Measurements from ENCODE around the gene GPR173.

The GPR173 gene

DNA sequence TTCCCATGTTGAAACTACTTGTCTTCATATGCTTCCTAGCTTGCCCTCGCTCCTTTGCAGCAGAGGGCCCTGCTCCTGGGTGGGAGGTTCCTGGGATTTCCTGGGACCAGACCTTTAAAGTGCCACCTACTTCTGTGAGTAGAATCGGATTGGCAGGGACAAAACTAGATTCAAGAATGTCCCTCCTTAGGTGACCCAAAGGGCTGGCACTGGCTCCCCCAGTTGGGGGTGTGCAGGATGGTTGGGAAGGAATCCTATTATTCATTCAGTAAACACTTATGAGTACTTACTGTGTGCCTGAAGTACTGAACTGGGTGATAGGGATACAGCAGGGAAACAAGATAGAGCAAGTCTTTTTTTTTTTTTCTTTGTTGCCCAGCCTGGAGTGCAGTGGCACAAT lies 42.8 kb downstream of the GPR173 start:
- no peak for DNase-seq

DNA sequence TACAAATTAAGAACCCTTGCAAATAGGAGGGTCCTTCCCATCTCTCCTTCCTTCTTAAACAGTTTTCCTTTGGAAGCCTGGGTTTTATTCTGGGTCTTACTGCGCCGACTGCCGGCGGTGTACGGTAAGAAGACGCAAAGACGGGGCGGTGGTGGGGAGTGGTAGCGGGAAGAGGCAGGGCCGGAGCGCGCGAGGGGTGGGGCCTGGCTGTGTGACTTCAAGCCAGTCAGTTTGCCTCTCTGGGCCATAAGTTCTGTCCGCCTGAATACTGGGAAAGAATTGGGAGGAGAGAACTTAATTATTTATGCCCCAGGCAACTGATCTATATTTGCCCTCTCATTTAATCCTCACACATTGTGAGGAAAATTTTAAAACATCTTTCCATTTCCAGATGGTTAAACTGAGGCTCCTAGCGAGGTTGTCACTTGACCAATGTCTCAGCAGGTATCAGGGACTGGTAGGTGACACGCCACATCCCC lies 44.6 kb downstream of the GPR173 start:
- peak; percentile 18 for DNase-seq

DNA sequence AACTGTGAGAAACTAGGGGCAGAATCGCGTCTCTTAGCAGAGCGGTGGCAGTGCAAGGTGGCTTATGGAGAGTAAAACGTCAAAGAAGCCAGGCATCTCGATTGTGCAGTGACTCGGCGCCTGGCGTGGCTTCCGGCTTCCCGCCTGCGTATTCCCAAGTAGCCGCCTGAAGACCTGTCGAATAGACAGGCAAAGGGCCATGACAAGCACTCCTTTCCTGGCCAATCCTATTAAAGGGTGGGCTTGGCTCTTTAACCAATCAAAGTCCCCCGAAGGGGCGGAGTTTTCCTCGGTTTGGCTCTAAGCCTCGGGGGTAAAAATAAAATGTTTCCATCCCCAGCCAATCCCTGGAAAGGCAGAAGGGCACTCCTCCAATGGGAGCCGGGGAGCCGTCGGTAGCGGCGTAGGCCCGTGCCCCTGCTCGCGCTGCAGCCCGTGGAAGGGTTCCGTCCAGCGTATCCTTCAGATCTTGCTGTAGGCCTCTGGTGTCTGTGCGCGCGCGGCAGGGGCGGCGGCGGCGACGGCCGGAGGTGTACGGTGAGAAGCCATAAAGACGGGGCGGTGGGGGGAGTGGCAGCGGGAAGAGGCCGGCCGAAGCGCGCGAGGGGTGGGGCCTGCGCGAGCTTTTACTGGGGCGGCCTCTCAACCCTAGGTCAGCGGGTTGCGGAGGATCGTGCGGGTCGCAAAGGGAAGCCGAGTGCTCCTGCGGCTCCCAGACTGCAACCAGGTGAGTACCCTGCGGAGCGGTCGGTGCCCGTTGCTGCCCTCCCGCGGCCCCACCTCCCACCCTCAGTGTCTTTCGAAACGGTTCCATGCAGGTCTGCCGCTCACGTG lies 45.4 kb downstream of the GPR173 start, which contains the start of gene KANTR:
TSS of gene KANTR (plus strand) at position 395 of the 834 bp plus-strand sequence. CDS start 30,131 bp downstream, outside the sequence.
- peak; percentile 79 for DNase-seq

DNA sequence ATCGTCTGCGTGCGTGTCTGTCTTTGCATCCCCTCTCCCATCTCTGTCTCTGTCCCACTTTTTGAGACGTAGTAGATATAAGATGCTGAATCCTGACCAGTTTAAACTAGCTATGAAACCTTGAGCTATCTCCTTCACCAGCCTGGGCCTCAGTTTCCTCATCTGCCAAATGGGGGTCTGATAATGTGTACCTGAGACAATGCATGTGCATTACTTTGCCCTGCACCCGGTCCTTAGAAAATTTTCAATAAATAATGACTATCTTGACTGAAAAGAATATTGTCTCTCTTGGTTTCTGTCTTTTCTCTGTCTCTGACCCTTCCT lies 46.0 kb downstream of the GPR173 start:
- no peak for DNase-seq

- DNase-seq = no peak
These were observed 47.2 kb downstream of the GPR173 start for GRCh38 chrX:53095796-53096195.

DNA sequence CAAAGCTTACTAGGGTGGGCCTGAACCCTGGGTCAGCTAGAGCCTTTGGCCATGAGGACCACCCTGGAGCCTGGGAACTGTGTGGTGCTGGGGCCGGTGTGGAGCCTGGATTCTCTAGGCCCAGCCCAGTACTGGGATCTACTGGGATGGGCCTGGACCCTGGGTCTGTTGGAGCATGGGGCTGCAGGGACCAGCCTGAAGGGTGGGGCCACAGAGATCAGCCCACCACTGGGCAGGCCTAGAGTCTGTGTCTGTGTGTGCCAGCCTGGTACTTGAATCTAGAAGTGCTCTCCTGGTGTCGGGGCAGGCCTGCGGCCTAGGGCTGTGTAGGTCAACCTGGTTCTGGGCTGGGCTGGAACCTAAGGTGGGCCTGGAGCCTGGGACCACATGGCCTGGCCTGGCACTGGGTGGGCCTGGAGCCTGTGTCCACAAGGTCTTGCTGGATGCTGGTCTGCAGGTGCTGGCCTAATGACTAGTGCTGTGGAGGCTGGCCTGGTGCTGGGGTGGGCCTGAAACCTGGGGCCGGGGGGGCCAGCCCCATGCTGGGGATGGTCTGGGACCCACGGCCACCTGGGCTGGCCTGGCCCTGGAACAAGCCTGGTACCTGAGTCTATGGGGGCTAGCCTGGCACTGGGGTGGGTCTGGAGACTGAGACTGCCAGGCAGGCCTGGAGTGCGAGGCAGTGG lies 66.4 kb downstream of the GPR173 start:
- no peak for DNase-seq

- DNase-seq = no peak
These were observed 66.9 kb downstream of the GPR173 start for GRCh38 chrX:53115550-53115874.

GRCh38 chrX:53116101-53116500 lies 67.5 kb downstream of the GPR173 start:
- DNase-seq = no peak

- DNase-seq = no peak
These were observed 73.4 kb downstream of the GPR173 start for GRCh38 chrX:53122013-53122412.

DNA sequence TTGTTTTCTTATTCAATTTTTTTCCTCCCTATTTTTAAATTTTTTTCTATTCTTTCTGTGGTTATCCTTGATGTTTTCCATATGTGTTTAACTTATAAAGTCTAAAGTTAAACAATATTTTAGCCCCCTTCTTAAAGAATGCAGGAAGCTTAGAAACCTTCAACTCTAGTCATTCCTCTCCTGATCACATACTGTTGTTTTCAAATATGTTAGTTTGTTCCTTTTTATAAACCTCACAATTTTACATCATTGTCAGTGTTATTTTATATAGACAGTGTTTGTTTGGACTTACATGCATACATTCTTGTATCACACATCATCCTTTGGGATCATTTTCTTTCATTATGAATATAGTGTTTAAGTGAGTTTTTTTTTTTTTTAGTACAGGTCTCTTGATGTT lies 76.9 kb downstream of the GPR173 start:
- DNase-seq = no peak

DNA sequence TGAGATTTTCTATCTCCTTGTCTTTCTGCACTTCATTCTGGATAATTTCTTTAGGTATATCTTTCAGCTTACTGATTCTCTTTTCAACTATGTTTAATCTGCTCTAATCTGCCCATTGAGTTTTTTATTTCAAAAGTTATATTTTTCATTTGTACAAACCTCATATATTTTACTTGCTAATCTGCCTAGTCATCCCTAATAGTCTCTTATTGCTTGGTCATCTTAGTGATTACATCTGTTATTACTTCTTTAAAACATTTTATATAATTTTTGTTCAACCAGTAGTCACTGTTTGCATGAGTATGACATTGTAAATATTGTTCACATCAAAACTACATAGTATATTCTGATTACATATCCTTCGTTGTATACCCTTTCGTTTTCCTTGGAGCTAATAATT lies 77.8 kb downstream of the GPR173 start:
- DNase-seq = no peak

DNA sequence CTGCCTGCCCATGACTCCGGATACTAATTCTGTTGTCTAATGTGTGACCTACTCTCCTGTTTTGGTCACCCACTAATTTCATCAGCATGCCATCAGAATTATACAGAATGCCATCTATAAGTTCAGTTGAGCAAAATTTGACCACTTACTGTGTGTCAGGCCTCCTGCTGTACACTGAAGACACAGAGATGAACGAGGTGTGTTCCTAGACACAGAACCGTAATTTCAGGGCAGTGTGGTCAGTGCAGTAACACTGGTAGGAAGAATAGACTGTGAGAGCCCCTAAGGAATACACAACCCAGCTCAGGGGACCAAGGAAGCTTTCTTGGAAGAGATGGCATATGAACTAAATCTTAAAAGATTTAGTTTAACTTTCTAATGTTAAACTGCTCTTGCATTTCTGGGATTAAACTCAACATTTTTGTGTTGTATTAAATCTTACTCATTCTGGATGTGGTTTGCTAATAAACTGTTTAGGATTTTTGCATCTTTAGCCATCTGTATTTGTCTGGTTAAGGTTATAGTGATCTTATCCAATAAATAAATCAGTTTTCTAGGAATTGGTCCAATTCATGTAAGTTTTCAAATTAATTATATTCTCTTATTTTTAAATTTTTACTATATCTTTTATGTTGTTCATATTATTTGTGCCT lies 79.6 kb downstream of the GPR173 start:
- DNase-seq = no peak

Measured in GF-D8 (cell line).